ENCODE data around the gene CLEC4C.

Gene CLEC4C

GRCh38 chr12:7719946-7720730 is 27.0 kb downstream of the CLEC4C start:
- no peak for DNase-seq

- peak; percentile 14 for DNase-seq
Observed at GRCh38 chr12:7716381-7716780, 30.8 kb downstream of the CLEC4C start.

- no peak for DNase-seq
Observed at GRCh38 chr12:7712841-7713442, 34.2 kb downstream of the CLEC4C start.

GRCh38 chr12:7711133-7711532 is 36.0 kb downstream of the CLEC4C start, which contains the start of gene DPPA3:
Gene DPPA3 (plus strand): TSS chr12:7711433. CDS start chr12:7711571, 138 bp downstream.
- DNase-seq, result no peak

- DNase-seq, result no peak
Observed at GRCh38 chr12:7709969-7710675, 37.1 kb downstream of the CLEC4C start.

- DNase-seq, result no peak
Observed at GRCh38 chr12:7705846-7706245, 41.3 kb downstream of the CLEC4C start.

- no peak for DNase-seq
Observed at GRCh38 chr12:7695566-7696197, 51.5 kb downstream of the CLEC4C start, which contains the start of gene GDF3. Gene GDF3 (minus strand): TSS chr12:7695775. CDS start chr12:7695728, 47 bp downstream.

GRCh38 chr12:7695237-7695560 is 52.0 kb downstream of the CLEC4C start:
- no peak for DNase-seq

GRCh38 chr12:7694556-7695236 is 52.5 kb downstream of the CLEC4C start:
- no peak for DNase-seq

- peak; percentile 40 for DNase-seq
Observed at GRCh38 chr12:7693793-7694192, 53.4 kb downstream of the CLEC4C start.

- no peak for DNase-seq
Observed at GRCh38 chr12:7681535-7681934, 65.6 kb downstream of the CLEC4C start.

Measured in GF-D8 (cell line).